Nephron (organoid): ENCODE results near the gene PHF14.

ENCODE experiments used
- H3K27ac Mint-ChIP-seq, 3 experiments: 2 replicates each; pipeline ENCODE4 v1.8.0; 2020; ENCODE audit warnings: mixed read lengths in 3 of 3, mild to moderate bottlenecking in 2 of 3, moderate library complexity in 1 of 3
- H3K27me3 Mint-ChIP-seq: 2 replicates; pipeline ENCODE4 v1.8.0; 2021; ENCODE audit warnings: low read depth, mild to moderate bottlenecking, moderate library complexity, mixed read lengths
- H3K36me3 Mint-ChIP-seq: 2 replicates; pipeline ENCODE4 v1.8.0; 2020; ENCODE audit warnings: low read depth, mixed read lengths
- H3K4me1 Mint-ChIP-seq: 2 replicates; pipeline ENCODE4 v1.8.0; 2020; ENCODE audit warnings: mixed read lengths
- H3K4me3 Mint-ChIP-seq, 3 experiments: 2 replicates each; pipeline ENCODE4 v1.8.0; 2020; ENCODE audit warnings: mild to moderate bottlenecking in 3 of 3, mixed read lengths in 3 of 3, moderate library complexity in 2 of 3
- H3K9me3 Mint-ChIP-seq: 2 replicates; pipeline ENCODE4 v1.8.0; 2020; ENCODE audit warnings: mixed read lengths
- TF ChIP-seq, protein P1 (sequence below), 3 experiments: fragments of 200-600 bp; sonication (generic); IDR thresholded peaks; one replicate each; pipeline ENCODE4 v1.5.0; 2021; ENCODE audit warnings: antibody characterized with exemption in 3 of 3; ENCODE audit not compliant: unreplicated experiment in 3 of 3

The PHF14 gene

GRCh38 chr7:11176985-11177555, 203.4 kb downstream of the PHF14 start:
- Mint-ChIP-seq H3K27me3 (no peaks in the 10 kb centered on the region), H3K4me3 (no peak overlapping the region), H3K36me3 (no peaks in the 10 kb centered on the region), H3K9me3 (no peaks in the 10 kb centered on the region), H3K4me1 (peaks cover 5% of the 10 kb centered on the region), H3K27ac (no peak overlapping the region)
- TF ChIP-seq, protein P1, sequence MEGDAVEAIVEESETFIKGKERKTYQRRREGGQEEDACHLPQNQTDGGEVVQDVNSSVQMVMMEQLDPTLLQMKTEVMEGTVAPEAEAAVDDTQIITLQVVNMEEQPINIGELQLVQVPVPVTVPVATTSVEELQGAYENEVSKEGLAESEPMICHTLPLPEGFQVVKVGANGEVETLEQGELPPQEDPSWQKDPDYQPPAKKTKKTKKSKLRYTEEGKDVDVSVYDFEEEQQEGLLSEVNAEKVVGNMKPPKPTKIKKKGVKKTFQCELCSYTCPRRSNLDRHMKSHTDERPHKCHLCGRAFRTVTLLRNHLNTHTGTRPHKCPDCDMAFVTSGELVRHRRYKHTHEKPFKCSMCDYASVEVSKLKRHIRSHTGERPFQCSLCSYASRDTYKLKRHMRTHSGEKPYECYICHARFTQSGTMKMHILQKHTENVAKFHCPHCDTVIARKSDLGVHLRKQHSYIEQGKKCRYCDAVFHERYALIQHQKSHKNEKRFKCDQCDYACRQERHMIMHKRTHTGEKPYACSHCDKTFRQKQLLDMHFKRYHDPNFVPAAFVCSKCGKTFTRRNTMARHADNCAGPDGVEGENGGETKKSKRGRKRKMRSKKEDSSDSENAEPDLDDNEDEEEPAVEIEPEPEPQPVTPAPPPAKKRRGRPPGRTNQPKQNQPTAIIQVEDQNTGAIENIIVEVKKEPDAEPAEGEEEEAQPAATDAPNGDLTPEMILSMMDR (IDR thresholded peaks at IDR 0.05; ENCODE audit: unreplicated experiment in 3 of 3): no peak

- Mint-ChIP-seq H3K36me3 (no peaks in the 10 kb centered on the region), H3K27me3 (no peaks in the 10 kb centered on the region), H3K27ac (no peak overlapping the region), H3K9me3 (no peaks in the 10 kb centered on the region), H3K4me1 (peaks cover 4% of the 10 kb centered on the region), H3K4me3 (no peak overlapping the region)
- TF ChIP-seq, protein P1 (IDR thresholded peaks at IDR 0.05; ENCODE audit: unreplicated experiment in 3 of 3): no peak
Observed at GRCh38 chr7:11177793-11178192, 204.1 kb downstream of the PHF14 start.

GRCh38 chr7:11181590-11181989, 207.9 kb downstream of the PHF14 start:
- H3K4me1 Mint-ChIP-seq: no peaks in the 10 kb centered on the region
- peaks cover 19% of the 10 kb centered on the region for H3K9me3 Mint-ChIP-seq
- no peaks in the 10 kb centered on the region for H3K36me3 Mint-ChIP-seq
- H3K27me3 Mint-ChIP-seq: no peaks in the 10 kb centered on the region
- TF ChIP-seq, protein P1 (IDR thresholded peaks at IDR 0.05; ENCODE audit: unreplicated experiment in 3 of 3): no peak
- no peak overlapping the region for H3K27ac Mint-ChIP-seq
- no peak overlapping the region for H3K4me3 Mint-ChIP-seq

DNA sequence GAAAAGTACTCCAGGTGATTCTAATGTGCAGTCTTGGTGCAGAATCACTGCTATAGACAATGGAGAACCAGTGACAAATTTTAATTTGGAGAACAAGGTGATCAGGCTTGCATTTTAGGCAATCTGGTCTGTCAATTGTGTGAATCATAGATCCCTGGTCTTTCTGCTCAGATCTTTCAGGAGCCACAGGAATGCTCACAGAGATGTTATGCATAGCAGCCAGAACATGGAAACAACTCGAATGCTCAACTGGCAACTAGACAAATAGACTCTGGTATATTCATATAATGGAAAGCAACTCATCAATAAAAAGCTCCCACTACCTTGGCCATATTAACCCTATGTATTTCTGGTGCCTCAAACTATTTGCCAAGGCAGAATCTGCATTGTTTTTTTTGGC, 209.1 kb downstream of the PHF14 start:
- Mint-ChIP-seq H3K36me3 (no peaks in the 10 kb centered on the region), H3K27me3 (no peaks in the 10 kb centered on the region), H3K4me1 (no peaks in the 10 kb centered on the region), H3K27ac (no peak overlapping the region), H3K4me3 (no peak overlapping the region), H3K9me3 (peaks cover 20% of the 10 kb centered on the region)
- TF ChIP-seq, protein P1 (IDR thresholded peaks at IDR 0.05; ENCODE audit: unreplicated experiment in 3 of 3): no peak

- TF ChIP-seq, protein P1 (IDR thresholded peaks at IDR 0.05; ENCODE audit: unreplicated experiment in 3 of 3): no peak
- Mint-ChIP-seq H3K36me3 (no peaks in the 10 kb centered on the region), H3K4me1 (no peaks in the 10 kb centered on the region), H3K27me3 (no peaks in the 10 kb centered on the region), H3K27ac (peak overlapping the region in 1 of 3 experiments; percentile 43), H3K4me3 (no peak overlapping the region), H3K9me3 (peaks cover 20% of the 10 kb centered on the region)
Observed at GRCh38 chr7:11185179-11185815, 211.6 kb downstream of the PHF14 start.
